Gastroesophageal sphincter (tissue), 4 donors: ENCODE measurements around the gene TRDN. TPM values are rescaled to one million over a fixed set of nuclear protein-coding genes. Genes with fewer than 3 reads are reported as not detected.

ENCODE experiments used
- ATAC-seq: fragments of 150-250 bp; one replicate; pipeline ENCODE4 v1.9.1; 2016; ENCODE audit warnings: mild to moderate bottlenecking, moderate library complexity
- H3K27ac ChIP-seq, 4 donors: fragments of 200-600 bp; sonication (generic) in 3 of 4; 1 replicate in 3 of 4; 2 replicates in 1 of 4; pipeline ENCODE4 v1.5.1; 2016 to 2019
- H3K27me3 ChIP-seq: fragments of 200-600 bp; sonication (generic); one replicate; pipeline ENCODE4 v1.5.1; 2019
- H3K36me3 ChIP-seq, 2 donors: fragments of 200-600 bp; sonication (generic); one replicate each; pipeline ENCODE4 v1.5.1; 2019; ENCODE audit warnings: control low read depth in 1 of 2
- H3K4me1 ChIP-seq, 3 donors: fragments of 200-600 bp; sonication (generic); 1 replicate in 2 of 3; 2 replicates in 1 of 3; pipeline ENCODE4 v1.5.1; 2016 to 2019; ENCODE audit warnings: control low read depth in 2 of 3
- H3K4me3 ChIP-seq, 2 donors: fragments of 200-600 bp; sonication (generic); one replicate each; pipeline ENCODE4 v1.5.1; 2019; ENCODE audit warnings: mild to moderate bottlenecking in 1 of 2, moderate library complexity in 1 of 2
- H3K9me3 ChIP-seq, 3 donors: fragments of 200-600 bp; sonication (generic); one replicate each; pipeline ENCODE4 v1.5.1; 2017 to 2019; ENCODE audit warnings: control low read depth in 2 of 3
- EP300 ChIP-seq: sonication (generic); formaldehyde crosslinking; IDR thresholded peaks from one replicate; pipeline ENCODE4 v1.6.1; 2017; ENCODE audit warnings: antibody characterized with exemption, mild to moderate bottlenecking
- POLR2A ChIP-seq, 2 donors: fragments of 450-650 bp; IDR thresholded peaks; one replicate each; pipeline ENCODE4 v1.6.1; 2017; ENCODE audit warnings: antibody characterized with exemption in 2 of 2, mild to moderate bottlenecking in 2 of 2, moderate library complexity in 1 of 2
- POLR2AphosphoS5 ChIP-seq: sonication (generic); formaldehyde crosslinking; IDR thresholded peaks from one replicate; pipeline ENCODE4 v1.6.1; 2017; ENCODE audit warnings: antibody characterized with exemption
- WGBS, 2 donors: methylation state at CpG; one replicate each; pipeline ENCODE4 v1.1.5; 2018; ENCODE audit warnings: low coverage in 1 of 2; 5-methylcytosine and 5-hydroxymethylcytosine counted together
- total RNA-seq, 4 donors: library from RNA; depleted of rRNA; stranded (reverse); fragments of >200 nt; gene quantifications; one replicate each; pipeline ENCODE4 v1.1.0, GENCODE V29; 2016
- TF ChIP-seq, protein P1 (sequence below), 4 experiments: fragments of 200-600 bp in 2 of 4; fragments of 450-650 bp in 2 of 4; sonication (generic) in 1 of 4; IDR thresholded peaks; one replicate each; pipeline ENCODE4 v1.5.1; 2017 to 2019; ENCODE audit warnings: antibody characterized with exemption in 4 of 4, mild to moderate bottlenecking in 2 of 4, moderate library complexity in 2 of 4

TRDN gene
- total RNA-seq, 4 donors from 2014 or later: not detected

DNA sequence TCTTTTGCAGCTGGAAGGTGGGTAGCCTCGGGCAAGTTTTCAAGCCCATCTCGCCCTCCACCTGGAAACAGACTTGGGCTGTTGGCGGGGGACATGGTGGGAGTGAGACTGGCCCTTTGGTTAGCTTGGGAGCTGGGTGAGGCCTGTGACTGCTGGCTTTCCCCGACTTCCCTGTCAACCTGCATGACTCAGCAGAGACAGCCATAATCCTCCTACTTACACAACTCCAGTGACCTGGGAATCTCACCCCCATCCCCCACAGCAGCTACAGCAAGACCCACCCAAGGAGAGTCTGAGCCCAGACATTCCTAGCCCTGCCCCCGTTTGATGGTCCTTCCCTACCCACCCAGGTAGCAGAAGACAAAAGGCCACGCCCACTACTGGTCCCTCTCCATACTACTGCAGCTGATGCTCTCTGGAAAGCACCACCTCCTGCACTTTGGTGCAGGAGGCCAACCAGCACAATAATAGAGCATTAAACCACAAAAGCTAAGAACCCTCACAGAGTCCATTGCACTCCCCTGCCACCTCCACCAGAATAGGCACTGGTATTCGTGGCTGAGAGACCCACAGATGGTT is 188.4 kb downstream of the TRDN start:
- no peak for TF ChIP-seq EP300
- TF ChIP-seq POLR2AphosphoS5: no peak
- no peak for TF ChIP-seq POLR2A (IDR thresholded peaks at IDR 0.05)
- TF ChIP-seq, protein P1, sequence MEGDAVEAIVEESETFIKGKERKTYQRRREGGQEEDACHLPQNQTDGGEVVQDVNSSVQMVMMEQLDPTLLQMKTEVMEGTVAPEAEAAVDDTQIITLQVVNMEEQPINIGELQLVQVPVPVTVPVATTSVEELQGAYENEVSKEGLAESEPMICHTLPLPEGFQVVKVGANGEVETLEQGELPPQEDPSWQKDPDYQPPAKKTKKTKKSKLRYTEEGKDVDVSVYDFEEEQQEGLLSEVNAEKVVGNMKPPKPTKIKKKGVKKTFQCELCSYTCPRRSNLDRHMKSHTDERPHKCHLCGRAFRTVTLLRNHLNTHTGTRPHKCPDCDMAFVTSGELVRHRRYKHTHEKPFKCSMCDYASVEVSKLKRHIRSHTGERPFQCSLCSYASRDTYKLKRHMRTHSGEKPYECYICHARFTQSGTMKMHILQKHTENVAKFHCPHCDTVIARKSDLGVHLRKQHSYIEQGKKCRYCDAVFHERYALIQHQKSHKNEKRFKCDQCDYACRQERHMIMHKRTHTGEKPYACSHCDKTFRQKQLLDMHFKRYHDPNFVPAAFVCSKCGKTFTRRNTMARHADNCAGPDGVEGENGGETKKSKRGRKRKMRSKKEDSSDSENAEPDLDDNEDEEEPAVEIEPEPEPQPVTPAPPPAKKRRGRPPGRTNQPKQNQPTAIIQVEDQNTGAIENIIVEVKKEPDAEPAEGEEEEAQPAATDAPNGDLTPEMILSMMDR (IDR thresholded peaks at IDR 0.05): no peak
- no peak overlapping the region for H3K4me3 ChIP-seq
- ATAC-seq: no peak
- H3K27ac ChIP-seq: no peak overlapping the region
- no peaks in the 10 kb centered on the region for H3K27me3 ChIP-seq
- WGBS, 2 donors: 50 to 68% methylated on average over 2 to 4 of the region's 7 CpGs
- H3K9me3 ChIP-seq: peaks cover 0 to 10% (median 0%) of the 10 kb centered on the region in 3 donors
- H3K36me3 ChIP-seq: no peaks in the 10 kb centered on the region
- no peaks in the 10 kb centered on the region for H3K4me1 ChIP-seq

DNA sequence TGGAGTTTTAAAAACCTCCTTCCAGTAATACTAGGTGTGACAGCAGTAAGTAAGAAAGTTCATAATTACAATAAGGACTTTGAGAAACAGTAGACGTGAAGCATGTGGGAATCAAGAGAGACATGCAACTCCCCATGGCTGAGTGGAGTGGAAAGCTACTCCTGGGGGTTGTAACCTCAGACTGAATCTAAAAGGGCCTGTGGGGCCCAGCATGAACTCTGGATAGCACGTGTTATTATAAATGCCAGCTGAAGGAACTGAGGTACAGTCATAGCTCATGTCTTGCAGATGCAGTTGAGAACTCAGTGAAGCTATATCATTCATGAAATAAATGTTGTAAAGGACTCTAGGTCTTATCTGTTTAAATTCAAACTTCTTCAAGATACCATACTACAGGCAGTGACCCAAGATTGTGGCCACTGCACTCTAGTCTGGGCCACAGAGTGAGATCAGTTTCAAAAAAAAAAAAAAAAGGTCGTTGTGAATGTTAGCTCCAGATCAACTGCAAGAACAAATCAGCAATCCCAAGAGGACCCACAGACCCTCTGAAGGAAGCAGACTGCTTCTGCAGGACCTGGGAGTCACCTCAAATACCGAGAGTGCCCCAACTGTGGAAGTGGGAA is 189.3 kb downstream of the TRDN start:
- TF ChIP-seq EP300: no peak
- Histone ChIP-seq H3K4me3 (no peak overlapping the region), H3K27me3 (no peaks in the 10 kb centered on the region), H3K27ac (no peak overlapping the region), H3K4me1 (no peaks in the 10 kb centered on the region), H3K9me3 (peaks cover 0 to 10% (median 0%) of the 10 kb centered on the region in 3 donors), H3K36me3 (no peaks in the 10 kb centered on the region)
- ATAC-seq: no peak
- WGBS, 2 donors: 58 to 79% methylated on average over 3 to 4 of the region's 4 CpGs

DNA sequence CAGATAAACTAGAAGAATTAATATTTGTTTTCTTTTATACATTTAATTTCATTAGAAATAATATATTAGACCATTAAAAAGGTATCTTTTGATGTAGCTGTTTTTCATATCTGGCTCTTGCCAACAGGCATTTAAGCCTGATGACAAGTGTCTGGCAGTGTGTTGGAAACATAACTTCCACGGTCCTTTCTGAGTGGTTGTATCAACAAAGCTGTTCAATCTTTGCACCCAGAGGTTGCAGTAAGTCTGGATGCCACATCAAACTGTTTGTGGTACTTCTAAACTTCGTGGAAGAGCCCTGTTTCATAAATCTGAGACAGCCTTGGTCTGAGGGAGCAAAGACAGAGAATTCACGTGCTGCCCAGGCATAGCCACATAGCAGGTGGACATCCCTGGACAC is 197.4 kb downstream of the TRDN start:
- H3K27ac ChIP-seq: no peak overlapping the region
- no peaks in the 10 kb centered on the region for H3K27me3 ChIP-seq
- 22 to 29% methylated on average over 2 to 3 of the region's 3 CpGs for WGBS, 2 donors
- no peaks in the 10 kb centered on the region for H3K36me3 ChIP-seq
- TF ChIP-seq POLR2A (IDR thresholded peaks at IDR 0.05) (no peak), POLR2AphosphoS5 (no peak), EP300 (no peak)
- TF ChIP-seq, protein P1 (IDR thresholded peaks at IDR 0.05): no peak
- H3K4me3 ChIP-seq: no peak overlapping the region
- ATAC-seq: no peak
- H3K9me3 ChIP-seq: no peaks in the 10 kb centered on the region
- H3K4me1 ChIP-seq: no peaks in the 10 kb centered on the region

DNA sequence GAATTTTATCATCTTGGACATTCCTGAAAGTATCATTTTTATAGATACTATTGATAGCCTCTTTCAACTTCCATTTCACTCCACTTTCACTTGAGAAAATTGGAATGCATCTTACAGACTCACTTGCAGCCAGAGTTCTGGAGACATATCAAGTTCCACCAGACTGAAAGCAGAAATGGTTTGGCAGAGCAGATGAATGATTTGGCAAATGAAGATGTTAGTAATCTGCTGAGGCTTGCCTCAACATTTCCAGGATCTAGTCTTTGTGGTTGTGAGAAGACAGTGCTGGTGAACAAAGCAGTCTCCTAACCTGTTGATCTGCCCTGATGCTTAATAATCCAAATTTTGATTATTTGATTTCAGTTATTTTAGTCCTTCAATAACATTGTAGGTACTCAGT is 202.6 kb downstream of the TRDN start:
- no peak for ATAC-seq
- TF ChIP-seq POLR2A (IDR thresholded peaks at IDR 0.05): no peak
- no peak for TF ChIP-seq EP300
- TF ChIP-seq, protein P1 (IDR thresholded peaks at IDR 0.05): no peak

DNA sequence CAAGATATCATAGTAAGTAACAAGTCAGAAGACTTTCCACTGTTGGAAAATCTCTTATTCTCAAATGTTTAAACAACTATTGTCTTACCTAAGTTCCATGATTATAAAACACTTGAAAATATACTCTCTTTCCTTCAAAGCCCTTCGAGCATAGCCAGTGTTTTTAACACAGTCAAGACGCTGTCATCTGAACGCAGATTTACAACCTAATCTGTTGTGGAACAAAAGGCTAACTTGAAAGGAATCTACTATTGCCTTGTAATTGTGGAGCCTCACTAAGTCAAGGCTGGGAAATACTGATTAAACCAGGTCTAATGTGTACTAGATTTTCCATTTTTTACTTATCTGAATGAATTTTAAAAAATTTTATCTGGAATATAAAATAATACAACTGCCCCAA is 205.8 kb downstream of the TRDN start:
- no peak for TF ChIP-seq POLR2AphosphoS5
- TF ChIP-seq EP300: no peak
- TF ChIP-seq, protein P1 (IDR thresholded peaks at IDR 0.05): no peak
- no peak for TF ChIP-seq POLR2A (IDR thresholded peaks at IDR 0.05)
- Histone ChIP-seq H3K27ac (no peak overlapping the region), H3K4me1 (no peaks in the 10 kb centered on the region), H3K4me3 (no peak overlapping the region), H3K9me3 (no peaks in the 10 kb centered on the region), H3K27me3 (no peaks in the 10 kb centered on the region), H3K36me3 (no peaks in the 10 kb centered on the region)
- 28 to 34% methylated on average over 3 of the region's 3 CpGs for WGBS, 2 donors
- ATAC-seq: no peak

More for the DNA sequence above, 202.6 kb downstream of the TRDN start:
- H3K4me1 ChIP-seq: no peaks in the 10 kb centered on the region
- H3K27ac ChIP-seq: no peak overlapping the region
- no peak overlapping the region for H3K4me3 ChIP-seq
- H3K27me3 ChIP-seq: no peaks in the 10 kb centered on the region
- H3K36me3 ChIP-seq: no peaks in the 10 kb centered on the region
- no peaks in the 10 kb centered on the region for H3K9me3 ChIP-seq
